LNCaP clone FGC (cell line): ENCODE measurements around the gene CLDND2.

Source experiments
- DNase-seq: peaks from one replicate; pipeline ENCODE4 v3.0.0-alpha.2; 2011; ENCODE audit warnings: low read depth
- H3K4me3 ChIP-seq: 2 replicates; pipeline ENCODE4 v1.5.1; 2011; ENCODE audit warnings: mild to moderate bottlenecking, low read depth, low read length, control low read depth
- TF ChIP-seq, protein P1 (sequence below): IDR thresholded peaks from 2 replicates; pipeline ENCODE4 v1.5.1; 2012; ENCODE audit warnings: mild to moderate bottlenecking; ENCODE audit not compliant: control insufficient read depth, insufficient read depth; ENCODE audit errors: extremely low read depth

The CLDND2 gene

DNA sequence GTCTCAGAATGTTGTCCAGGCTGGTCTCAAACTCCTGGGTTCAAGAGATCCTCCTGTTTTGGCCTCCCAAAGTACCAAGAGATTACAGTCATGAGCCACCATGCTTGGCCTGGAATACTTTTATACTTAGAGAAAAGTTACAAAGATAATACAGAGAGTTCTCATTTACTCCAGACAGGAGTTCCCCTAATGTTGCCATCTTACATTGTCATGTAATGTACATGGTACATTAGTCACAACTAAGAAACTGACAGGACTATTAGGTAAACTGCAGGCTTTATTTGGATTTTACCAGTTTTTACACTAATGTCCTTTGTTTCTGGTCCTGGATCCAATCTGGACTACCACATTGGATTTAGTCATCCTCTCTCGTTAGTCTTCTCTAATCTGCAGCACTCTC lies 23.9 kb upstream of the CLDND2 start:
- no peak for DNase-seq
- TF ChIP-seq, protein P1, sequence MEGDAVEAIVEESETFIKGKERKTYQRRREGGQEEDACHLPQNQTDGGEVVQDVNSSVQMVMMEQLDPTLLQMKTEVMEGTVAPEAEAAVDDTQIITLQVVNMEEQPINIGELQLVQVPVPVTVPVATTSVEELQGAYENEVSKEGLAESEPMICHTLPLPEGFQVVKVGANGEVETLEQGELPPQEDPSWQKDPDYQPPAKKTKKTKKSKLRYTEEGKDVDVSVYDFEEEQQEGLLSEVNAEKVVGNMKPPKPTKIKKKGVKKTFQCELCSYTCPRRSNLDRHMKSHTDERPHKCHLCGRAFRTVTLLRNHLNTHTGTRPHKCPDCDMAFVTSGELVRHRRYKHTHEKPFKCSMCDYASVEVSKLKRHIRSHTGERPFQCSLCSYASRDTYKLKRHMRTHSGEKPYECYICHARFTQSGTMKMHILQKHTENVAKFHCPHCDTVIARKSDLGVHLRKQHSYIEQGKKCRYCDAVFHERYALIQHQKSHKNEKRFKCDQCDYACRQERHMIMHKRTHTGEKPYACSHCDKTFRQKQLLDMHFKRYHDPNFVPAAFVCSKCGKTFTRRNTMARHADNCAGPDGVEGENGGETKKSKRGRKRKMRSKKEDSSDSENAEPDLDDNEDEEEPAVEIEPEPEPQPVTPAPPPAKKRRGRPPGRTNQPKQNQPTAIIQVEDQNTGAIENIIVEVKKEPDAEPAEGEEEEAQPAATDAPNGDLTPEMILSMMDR, result no peak
- no peak overlapping the region for H3K4me3 ChIP-seq

DNA sequence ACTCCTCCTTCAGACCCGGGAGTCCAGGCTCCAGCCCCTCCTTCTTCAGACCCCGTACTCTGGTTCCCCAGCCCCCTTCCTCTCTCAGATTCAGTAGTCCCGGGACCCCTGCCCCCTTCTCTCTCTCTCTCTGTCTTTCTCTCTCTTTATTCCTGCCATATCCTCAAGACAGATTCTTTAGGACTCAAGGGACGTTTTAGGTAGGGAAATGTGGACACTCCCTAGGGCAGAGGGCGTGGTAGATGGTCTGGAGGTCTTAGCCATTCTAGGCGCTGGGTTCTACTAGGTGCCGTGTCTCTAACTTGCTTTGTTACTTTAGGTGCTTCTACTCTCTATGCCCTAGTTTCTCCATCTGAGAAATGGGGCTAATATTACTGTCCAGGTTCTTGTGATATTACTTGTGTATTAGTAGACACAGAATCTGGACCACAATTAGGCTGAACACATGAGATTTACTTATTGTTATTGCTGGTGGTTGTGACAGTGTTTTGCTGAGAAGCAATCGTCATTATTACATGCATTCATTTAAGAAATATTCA lies 22.3 kb upstream of the CLDND2 start:
- TF ChIP-seq, protein P1, result no peak

DNA sequence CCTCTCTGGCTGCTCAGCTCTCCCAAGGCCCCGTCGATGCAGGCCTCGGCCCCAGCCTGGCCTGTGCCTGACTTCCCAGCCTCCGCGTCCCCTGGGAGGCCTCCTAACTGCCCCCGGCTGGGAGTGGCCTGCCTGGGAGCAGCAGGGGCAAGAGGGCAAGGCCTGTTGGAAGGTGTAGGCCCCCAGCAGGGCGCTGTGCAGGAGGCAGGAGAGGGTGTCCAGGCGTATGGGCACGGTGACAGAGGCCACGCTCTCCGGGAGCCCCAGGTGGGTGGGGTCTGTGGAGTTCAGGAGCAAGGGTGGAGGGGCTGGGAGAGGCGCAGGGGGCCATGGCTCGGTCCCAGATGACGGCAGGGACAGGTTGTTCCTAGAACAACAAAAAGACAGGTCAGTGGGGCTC lies 20.3 kb upstream of the CLDND2 start:
- H3K4me3 ChIP-seq, result no peak overlapping the region
- TF ChIP-seq, protein P1, result no peak
- no peak for DNase-seq

More for the DNA sequence above, 22.3 kb upstream of the CLDND2 start:
- DNase-seq, result no peak
- no peak overlapping the region for H3K4me3 ChIP-seq

DNA sequence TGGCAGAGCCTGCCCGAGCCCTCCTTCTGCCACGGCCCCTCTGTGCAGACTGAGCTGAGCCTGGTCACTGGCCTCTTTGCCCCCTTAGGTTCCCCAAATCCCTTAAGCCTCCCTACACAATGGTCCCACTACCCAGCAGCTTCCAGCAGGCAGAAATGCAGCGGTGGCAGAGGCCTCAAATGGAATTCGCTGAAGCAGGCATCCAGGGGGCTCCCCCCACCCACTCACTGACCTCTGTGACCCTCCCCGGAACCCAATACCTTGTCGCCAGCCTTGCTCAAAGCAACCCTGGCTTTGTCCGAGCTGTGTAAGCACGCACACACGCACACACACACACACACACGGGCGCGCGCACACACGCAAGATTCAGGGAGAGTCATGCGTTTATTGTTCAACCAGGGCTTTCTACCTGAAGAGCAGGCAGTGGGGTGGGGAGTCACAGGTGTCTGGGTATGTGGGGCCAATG lies 19.2 kb upstream of the CLDND2 start, which contains the start of gene LIM2:
Gene LIM2, minus strand, starts transcription at position 51 of the 466 bp plus-strand sequence. CDS start 531 bp downstream, outside the sequence.
- no peak within 1 kb of the TSS for H3K4me3 ChIP-seq
- TF ChIP-seq, protein P1, result no peak
- no peak for DNase-seq

DNA sequence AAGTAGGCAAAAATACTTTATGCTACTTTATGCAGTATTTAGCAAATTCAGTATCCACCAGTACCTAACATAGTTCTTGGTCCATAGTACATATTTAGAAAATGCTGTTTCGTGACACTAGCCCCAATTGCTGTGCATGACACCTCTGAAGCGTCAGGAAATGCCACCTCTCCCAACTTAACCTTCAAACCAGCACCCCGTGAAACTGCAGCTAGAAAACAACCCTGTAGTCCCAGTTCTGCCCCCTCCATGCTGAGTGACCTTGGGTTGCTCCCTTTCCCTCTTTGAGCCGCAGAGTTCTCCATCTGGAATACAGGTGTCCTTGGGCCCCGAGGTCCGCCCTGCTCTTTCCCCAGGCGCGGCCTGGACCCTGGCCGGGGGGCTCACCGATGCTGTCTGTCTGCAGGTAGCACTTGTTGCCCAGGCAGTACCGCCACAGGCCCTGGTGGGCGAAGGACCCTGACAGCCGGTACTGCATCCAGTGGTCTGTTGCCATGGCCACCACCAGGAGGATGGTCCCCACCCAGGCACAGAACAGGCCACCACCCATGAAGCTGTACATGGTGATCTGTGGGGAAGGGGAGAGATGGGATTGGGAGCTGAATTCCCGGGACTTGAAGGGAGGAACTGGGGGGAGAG lies 18.2 kb upstream of the CLDND2 start:
- TF ChIP-seq, protein P1, result no peak
- H3K4me3 ChIP-seq, result no peak overlapping the region
- no peak for DNase-seq

DNA sequence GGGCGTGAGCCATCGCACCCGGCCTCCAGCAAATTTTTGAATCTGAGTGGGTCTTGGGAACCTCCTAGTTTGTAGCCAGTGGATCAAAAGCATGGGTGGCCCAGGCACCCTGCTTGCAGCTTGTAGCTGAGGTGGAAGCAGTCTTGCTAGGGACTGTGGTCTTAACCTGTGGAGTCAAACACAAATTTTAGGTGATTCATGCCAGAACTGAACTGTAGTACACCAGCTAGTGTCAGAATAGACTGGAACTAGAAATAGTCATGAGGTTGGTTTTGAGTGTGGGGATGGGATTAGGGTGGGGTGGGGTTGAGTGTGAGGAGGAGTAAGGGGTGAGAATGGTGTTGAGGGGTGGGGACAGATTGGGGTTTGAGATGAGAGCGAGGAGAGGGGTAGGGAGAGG lies 13.2 kb upstream of the CLDND2 start:
- DNase-seq, result no peak
- TF ChIP-seq, protein P1, result no peak
- no peak overlapping the region for H3K4me3 ChIP-seq
